ENCODE results near the gene OR13C3. TPM values are rescaled to one million over a fixed set of nuclear protein-coding genes. Genes with fewer than 3 reads are reported as not detected.

OR13C3 gene
- total RNA-seq, 3 donors from 2014 or later (not counting 1 experiment from before 2014, with no cell fraction given): not detected

GRCh38 chr9:104514901-104515300 lies 21.8 kb downstream of the OR13C3 start:
- intact Hi-C loops (cut with micrococcal nuclease): no loop called here
- DNase-seq: no peak
- H3K27me3 Mint-ChIP-seq (ENCODE audit: low read depth in 2 of 2): no peaks in the 10 kb centered on the region
- no peak overlapping the region for H3K27ac Mint-ChIP-seq
- no peaks in the 10 kb centered on the region for H3K36me3 Mint-ChIP-seq
- H3K4me1 Mint-ChIP-seq: no peaks in the 10 kb centered on the region
- H3K27me3 ChIP-seq (ENCODE audit: control insufficient read depth, insufficient read depth, low read length): no peaks in the 10 kb centered on the region
- no peak for ATAC-seq
- no peak for TF ChIP-seq CTCF (IDR thresholded peaks at IDR 0.05)
- H3K4me3 Mint-ChIP-seq: no peak overlapping the region
- H3K9me3 ChIP-seq (ENCODE audit: control insufficient read depth, insufficient read depth, low read length): no peaks in the 10 kb centered on the region
- no peak overlapping the region for H3K4me3 ChIP-seq (ENCODE audit: low read length)
- no peaks in the 10 kb centered on the region for H3K4me1 ChIP-seq (ENCODE audit: control insufficient read depth, insufficient read depth, low read length)
- peaks cover 5 to 10% of the 10 kb centered on the region in 2 donors for H3K9me3 Mint-ChIP-seq
- H3K27ac ChIP-seq (ENCODE audit: low read length): no peak overlapping the region
- H3K36me3 ChIP-seq (ENCODE audit: control insufficient read depth, insufficient read depth, low read length): no peaks in the 10 kb centered on the region
- 74% methylated on average over 5 of the region's 5 CpGs for WGBS (ENCODE audit: insufficient coverage)

- H3K36me3 ChIP-seq (ENCODE audit: control insufficient read depth, insufficient read depth, low read length): no peaks in the 10 kb centered on the region
- Mint-ChIP-seq H3K27me3 (ENCODE audit: low read depth in 2 of 2) (no peaks in the 10 kb centered on the region), H3K4me3 (no peak overlapping the region), H3K36me3 (no peaks in the 10 kb centered on the region), H3K9me3 (peaks cover 2 to 9% of the 10 kb centered on the region in 2 donors), H3K4me1 (no peaks in the 10 kb centered on the region), H3K27ac (no peak overlapping the region)
- ATAC-seq: no peak
- H3K27ac ChIP-seq (ENCODE audit: low read length): no peak overlapping the region
- H3K9me3 ChIP-seq (ENCODE audit: control insufficient read depth, insufficient read depth, low read length): no peaks in the 10 kb centered on the region
- no peaks in the 10 kb centered on the region for H3K27me3 ChIP-seq (ENCODE audit: control insufficient read depth, insufficient read depth, low read length)
- no peak for TF ChIP-seq CTCF (IDR thresholded peaks at IDR 0.05)
- no peaks in the 10 kb centered on the region for H3K4me1 ChIP-seq (ENCODE audit: control insufficient read depth, insufficient read depth, low read length)
- DNase-seq: no peak
- intact Hi-C loops (cut with micrococcal nuclease): no loop called here
- no peak overlapping the region for H3K4me3 ChIP-seq (ENCODE audit: low read length)
These were observed 30.1 kb downstream of the OR13C3 start for GRCh38 chr9:104506565-104506964.

- no peaks in the 10 kb centered on the region for H3K4me1 ChIP-seq (ENCODE audit: control insufficient read depth, insufficient read depth, low read length)
- no peak within 1 kb of the TSS for H3K4me3 ChIP-seq (ENCODE audit: low read length)
- no peaks in the 10 kb centered on the region for H3K36me3 ChIP-seq (ENCODE audit: control insufficient read depth, insufficient read depth, low read length)
- WGBS (ENCODE audit: insufficient coverage): 90% methylated on average over 4 of the region's 5 CpGs
- Mint-ChIP-seq H3K9me3 (peaks cover 2 to 4% of the 10 kb centered on the region in 2 donors), H3K36me3 (no peaks in the 10 kb centered on the region), H3K27ac (no peak within 1 kb of the TSS), H3K27me3 (ENCODE audit: low read depth in 2 of 2) (no peaks in the 10 kb centered on the region), H3K4me1 (no peaks in the 10 kb centered on the region), H3K4me3 (no peak within 1 kb of the TSS)
- no peak within 1 kb of the TSS for H3K27ac ChIP-seq (ENCODE audit: low read length)
- intact Hi-C loops (cut with micrococcal nuclease): no loop called here
- no peaks in the 10 kb centered on the region for H3K27me3 ChIP-seq (ENCODE audit: control insufficient read depth, insufficient read depth, low read length)
- ATAC-seq (no peak), DNase-seq (no peak)
- TF ChIP-seq CTCF (IDR thresholded peaks at IDR 0.05): no peak
- H3K9me3 ChIP-seq (ENCODE audit: control insufficient read depth, insufficient read depth, low read length): no peaks in the 10 kb centered on the region
These were observed 32.7 kb downstream of the OR13C3 start, which contains the start of gene OR13F1 for GRCh38 chr9:104503963-104504362. Gene OR13F1 (plus strand): TSS chr9:104504263. CDS start chr9:104504263, 0 bp downstream.

GRCh38 chr9:104503440-104503839 lies 33.2 kb downstream of the OR13C3 start:
- H3K4me1 Mint-ChIP-seq: no peaks in the 10 kb centered on the region
- Histone ChIP-seq H3K9me3 (ENCODE audit: control insufficient read depth, insufficient read depth, low read length) (no peaks in the 10 kb centered on the region), H3K36me3 (ENCODE audit: control insufficient read depth, insufficient read depth, low read length) (no peaks in the 10 kb centered on the region), H3K27ac (ENCODE audit: low read length) (no peak overlapping the region), H3K4me3 (ENCODE audit: low read length) (no peak overlapping the region), H3K4me1 (ENCODE audit: control insufficient read depth, insufficient read depth, low read length) (no peaks in the 10 kb centered on the region), H3K27me3 (ENCODE audit: control insufficient read depth, insufficient read depth, low read length) (no peaks in the 10 kb centered on the region)
- DNase-seq (no peak), ATAC-seq (no peak)
- intact Hi-C loops (cut with micrococcal nuclease): no loop called here
- TF ChIP-seq CTCF (IDR thresholded peaks at IDR 0.05): no peak
- H3K27me3 Mint-ChIP-seq (ENCODE audit: low read depth in 2 of 2): no peaks in the 10 kb centered on the region
- no peak overlapping the region for H3K4me3 Mint-ChIP-seq
- no peaks in the 10 kb centered on the region for H3K36me3 Mint-ChIP-seq
- H3K9me3 Mint-ChIP-seq: peaks cover 2 to 4% of the 10 kb centered on the region in 2 donors
- no peak overlapping the region for H3K27ac Mint-ChIP-seq

Measured in natural killer cell (primary cell).